Epidermal melanocyte (primary cell): ENCODE measurements around the gene ATOH8.

Source experiments
- DNase-seq: peaks from one replicate; pipeline ENCODE4 v3.0.0; 2011; ENCODE audit warnings: low spot score; ENCODE audit not compliant: insufficient read length

Gene ATOH8

GRCh38 chr2:85736456-85737355 lies 17.1 kb upstream of the ATOH8 start:
- DNase-seq, result no peak

- DNase-seq, result peak; percentile 53
Measured at GRCh38 chr2:85737481-85737880, 16.3 kb upstream of the ATOH8 start.

GRCh38 chr2:85737961-85738360 lies 15.8 kb upstream of the ATOH8 start:
- no peak for DNase-seq

GRCh38 chr2:85740193-85740592 lies 13.6 kb upstream of the ATOH8 start:
- no peak for DNase-seq

- DNase-seq, result no peak
Measured at GRCh38 chr2:85741211-85741832, 12.5 kb upstream of the ATOH8 start.

- DNase-seq, result peak; percentile 80
Measured at GRCh38 chr2:85741833-85742455, 11.8 kb upstream of the ATOH8 start.

GRCh38 chr2:85743304-85743978 lies 10.3 kb upstream of the ATOH8 start:
- no peak for DNase-seq

GRCh38 chr2:85744055-85744454 lies 9.7 kb upstream of the ATOH8 start:
- DNase-seq, result no peak

- no peak for DNase-seq
Measured at GRCh38 chr2:85744741-85745601, 8.8 kb upstream of the ATOH8 start.

- DNase-seq, result no peak
Measured at GRCh38 chr2:85745619-85746018, 8.2 kb upstream of the ATOH8 start.

GRCh38 chr2:85746321-85747004 lies 7.3 kb upstream of the ATOH8 start:
- no peak for DNase-seq

- DNase-seq, result no peak
Measured at GRCh38 chr2:85747441-85747840, 6.3 kb upstream of the ATOH8 start.

GRCh38 chr2:85748039-85748734 lies 5.6 kb upstream of the ATOH8 start:
- DNase-seq, result no peak

- DNase-seq, result no peak
Measured at GRCh38 chr2:85748985-85749875, 4.6 kb upstream of the ATOH8 start.

GRCh38 chr2:85750587-85751575 lies 2.9 kb upstream of the ATOH8 start:
- peak; percentile 77 for DNase-seq

- no peak for DNase-seq
Measured at GRCh38 chr2:85751627-85752026, 2.2 kb upstream of the ATOH8 start.

GRCh38 chr2:85753035-85753524 lies 711 bp upstream of the ATOH8 start:
- no peak for DNase-seq
